Pancreas (tissue), 10 donors: ENCODE measurements around the gene ATG10. TPM values are rescaled to one million over a fixed set of nuclear protein-coding genes. Genes with fewer than 3 reads are reported as not detected.

Source experiments
- ATAC-seq, 4 donors: fragments of 200-7000 bp; cut with Tn5 transposase; one replicate each; pipeline versions ENCODE4 v1.8.0 to v1.9.1; 2020; ENCODE audit warnings: mild to moderate bottlenecking in 4 of 4, moderate library complexity in 4 of 4
- DNase-seq, 6 donors: peaks; one replicate each; pipeline ENCODE4 v3.0.0-alpha.2; 2020
- FAIRE-seq: peaks from 2 replicates; lab custom pipeline; 2012; peaks lifted over from hg19 to GRCh38; lab: Jason Lieb, UNC
- H3K27ac ChIP-seq, 4 donors: fragments of 200-600 bp; sonication (generic); 1 replicate in 3 of 4; 2 replicates in 1 of 4; pipeline versions ENCODE4 v1.5.0 to v1.8.0; 2020
- H3K27me3 ChIP-seq, 4 donors: fragments of 200-600 bp; one replicate each; pipeline ENCODE4 v1.8.0; 2021
- H3K36me3 ChIP-seq, 3 donors: fragments of 200-600 bp; sonication (generic) in 1 of 3; one replicate each; pipeline versions ENCODE4 v1.5.0 to v1.8.0; 2020 to 2021
- H3K4me1 ChIP-seq, 3 donors: fragments of 200-600 bp; one replicate each; pipeline ENCODE4 v1.8.0; 2021
- H3K4me3 ChIP-seq, 4 donors: fragments of 200-600 bp; sonication (generic) in 2 of 4; one replicate each; pipeline versions ENCODE4 v1.5.0 to v1.8.0; 2020 to 2021
- H3K9me3 ChIP-seq, 4 donors: fragments of 200-600 bp; one replicate each; pipeline ENCODE4 v1.8.0; 2021
- CTCF ChIP-seq, 4 donors: fragments of 200-600 bp; sonication (generic) in 3 of 4; IDR thresholded peaks; one replicate each; pipeline versions ENCODE4 v1.5.0 to v1.8.0; 2021; ENCODE audit warnings: antibody characterized with exemption in 4 of 4
- WGBS, 2 donors: extraction: QIAGEN DNeasy Blood & Tissue Kit; methylation state at CpG; one replicate each; pipeline ENCODE4 v1.1.7; 2013; 5-methylcytosine and 5-hydroxymethylcytosine counted together
- intact Hi-C, 3 donors: fragments of 100-400 bp; cut with DNase I; formaldehyde crosslinking; loops; one replicate each; pipeline versions ENCODE4 v1.11.1 to v1.14.2; 2022
- polyA plus RNA-seq, 2 donors: library from polyadenylated mRNA; stranded (reverse); fragments of 200-250 nt; gene quantifications; one replicate each; pipeline ENCODE4 v1.2.3, GENCODE V29; 2013
- total RNA-seq, 6 donors: library from RNA; stranded (reverse); fragmentation: NEBNext Ultra II Directional in 4 of 6; extraction: Animal tissue kit (Norgen Biotek cat#: 25700) in 4 of 6; gene quantifications; one replicate each; pipeline versions ENCODE4 v1.2.1 to v1.2.4, GENCODE V29; 2021 to 2023
- donor health status: healthy with polysubstance abuse.
- donor health status: DM: no; HTN: no; CAD: no; lungs with moderate emphysema.
- donor health status: DM: no; HTN: no; CAD: no.
- donor health status: control.
- donor health status: control.
- donor health status: Bipolar disorder and iron deficiency.
- donor health status: DM: yes; HTN: yes; CAD: no.
- donor health status: DM: no; HTN: no; CAD: no.
- donor health status: DM: no; HTN: no; CAD: no.
- donor health status: DM: yes; HTN: yes; CAD: no.

Gene ATG10
- total and polyA plus RNA-seq, 8 donors = 3.3 to 5.2 (median 3.5) TPM

GRCh38 chr5:82274343-82275211 is 302.8 kb downstream of the ATG10 start:
- intact Hi-C loops = no loop called here
- WGBS, 2 donors = 88 to 90% methylated on average over 31 of the region's 31 CpGs

GRCh38 chr5:82275216-82275664 is 303.4 kb downstream of the ATG10 start:
- H3K36me3 ChIP-seq = peaks cover 0 to 25% (median 17%) of the 10 kb centered on the region in 3 donors

More at GRCh38 chr5:82274343-82275211, 302.8 kb downstream of the ATG10 start:
- no peak for ATAC-seq
- TF ChIP-seq CTCF (IDR thresholded peaks at IDR 0.05) = no peak
- Histone ChIP-seq H3K27ac (no peak overlapping the region), H3K4me3 (no peak overlapping the region), H3K9me3 (no peaks in the 10 kb centered on the region), H3K4me1 (peaks cover 0 to 12% (median 0%) of the 10 kb centered on the region in 3 donors), H3K27me3 (no peaks in the 10 kb centered on the region), H3K36me3 (peaks cover 0 to 25% (median 17%) of the 10 kb centered on the region in 3 donors)
- DNase-seq = peak in 2 of 6 donors; percentile 30 to 72
- no peak for FAIRE-seq

GRCh38 chr5:82276800-82277612 is 305.2 kb downstream of the ATG10 start:
- Histone ChIP-seq H3K27ac (no peak overlapping the region), H3K27me3 (no peaks in the 10 kb centered on the region), H3K4me1 (peaks cover 0 to 12% (median 0%) of the 10 kb centered on the region in 3 donors), H3K9me3 (no peaks in the 10 kb centered on the region), H3K4me3 (peak overlapping the region; percentile 72 to 99 (median 84)), H3K36me3 (peaks cover 0 to 25% (median 17%) of the 10 kb centered on the region in 3 donors)
- 65 to 70% methylated on average over 11 of the region's 11 CpGs for WGBS, 2 donors
- no peak for FAIRE-seq
- no peak for DNase-seq
- no peak for ATAC-seq
- TF ChIP-seq CTCF (IDR thresholded peaks at IDR 0.05) = no peak
- intact Hi-C loops = no loop called here

More at GRCh38 chr5:82275216-82275664, 303.4 kb downstream of the ATG10 start:
- Histone ChIP-seq H3K27me3 (no peaks in the 10 kb centered on the region), H3K9me3 (no peaks in the 10 kb centered on the region), H3K4me1 (peaks cover 0 to 12% (median 0%) of the 10 kb centered on the region in 3 donors), H3K4me3 (no peak overlapping the region), H3K27ac (no peak overlapping the region)
- intact Hi-C loops = no loop called here
- no peak for FAIRE-seq
- WGBS, 2 donors = 85 to 87% methylated on average over 1 of the region's 1 CpG
- no peak for DNase-seq
- no peak for TF ChIP-seq CTCF (IDR thresholded peaks at IDR 0.05)
- ATAC-seq = no peak

DNA sequence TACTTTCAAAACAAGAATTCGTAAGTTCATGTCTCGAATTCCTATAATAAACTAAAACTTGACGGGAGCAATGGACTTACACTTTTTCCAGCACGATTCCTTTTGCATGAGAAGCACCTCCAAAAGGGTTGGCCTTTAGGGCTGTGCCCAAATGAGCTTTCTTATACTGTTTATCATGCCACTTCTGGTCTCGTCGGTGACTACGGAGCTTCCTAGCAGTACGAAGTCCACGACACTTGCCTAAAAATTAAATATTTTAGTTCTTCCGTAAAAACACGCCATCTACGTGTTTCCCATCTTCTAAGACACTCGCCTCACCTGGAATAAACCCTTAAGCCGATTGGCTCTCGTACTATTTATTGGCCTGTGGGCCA is 305.8 kb downstream of the ATG10 start:
- ATAC-seq = peak in 2 of 4 donors; percentile 3 to 5
- 1 to 2% methylated on average over 15 of the region's 15 CpGs for WGBS, 2 donors
- intact Hi-C loops = no loop called here
- FAIRE-seq = no peak
- peak overlapping the region; percentile 72 to 99 (median 84) for H3K4me3 ChIP-seq
- no peaks in the 10 kb centered on the region for H3K9me3 ChIP-seq
- TF ChIP-seq CTCF (IDR thresholded peaks at IDR 0.05) = no peak
- no peaks in the 10 kb centered on the region for H3K27me3 ChIP-seq
- no peak for DNase-seq
- peak overlapping the region in 3 of 4 donors; percentile 67 to 93 (median 88) for H3K27ac ChIP-seq
- H3K4me1 ChIP-seq = peaks cover 0 to 12% (median 0%) of the 10 kb centered on the region in 3 donors
- peaks cover 0 to 25% (median 17%) of the 10 kb centered on the region in 3 donors for H3K36me3 ChIP-seq
